Suprapubic skin (tissue), 4 donors: Measurements from ENCODE around the gene MTMR3. TPM values are rescaled to one million over a fixed set of nuclear protein-coding genes. Genes with fewer than 3 reads are reported as not detected.
"Not testable (repeated sequence)": the region's sequence is repeated elsewhere in the genome, so short reads cannot be mapped to it uniquely, and the experiment has no call there.

Experiments
- DNase-seq, 2 donors: peaks; one replicate each; pipeline ENCODE4 v3.0.0-alpha.2; 2019; ENCODE audit warnings: low spot score in 2 of 2
- H3K27ac ChIP-seq: fragments of 200-600 bp; sonication (generic); one replicate; pipeline ENCODE4 v1.5.1; 2019
- H3K27me3 ChIP-seq: fragments of 200-600 bp; sonication (generic); one replicate; pipeline ENCODE4 v1.5.1; 2019
- H3K36me3 ChIP-seq: fragments of 200-600 bp; sonication (generic); one replicate; pipeline ENCODE4 v1.5.1; 2019
- H3K4me1 ChIP-seq: fragments of 200-600 bp; sonication (generic); one replicate; pipeline ENCODE4 v1.5.1; 2019
- H3K4me3 ChIP-seq: fragments of 200-600 bp; sonication (generic); one replicate; pipeline ENCODE4 v1.5.1; 2019; ENCODE audit warnings: mild to moderate bottlenecking
- H3K9me3 ChIP-seq: fragments of 200-600 bp; sonication (generic); one replicate; pipeline ENCODE4 v1.5.1; 2019
- EP300 ChIP-seq: sonication (generic); formaldehyde crosslinking; IDR thresholded peaks from one replicate; pipeline ENCODE4 v1.6.1; 2017; ENCODE audit warnings: antibody characterized with exemption
- POLR2A ChIP-seq, 2 donors: fragments of 450-650 bp; IDR thresholded peaks; one replicate each; pipeline ENCODE4 v1.6.1; 2017; ENCODE audit warnings: antibody characterized with exemption in 2 of 2, mild to moderate bottlenecking in 2 of 2, moderate library complexity in 2 of 2
- POLR2AphosphoS5 ChIP-seq, 3 donors: sonication (generic); formaldehyde crosslinking; IDR thresholded peaks; one replicate each; pipeline ENCODE4 v1.6.1; 2017; ENCODE audit warnings: antibody characterized with exemption in 3 of 3
- WGBS: methylation state at CpG from one replicate; pipeline ENCODE4 v1.1.5; 2018; 5-methylcytosine and 5-hydroxymethylcytosine counted together
- total RNA-seq, 4 donors: library from RNA; depleted of rRNA; stranded (reverse); fragments of >200 nt; gene quantifications; one replicate each; pipeline ENCODE4 v1.1.0, GENCODE V29; 2016
- TF ChIP-seq, protein P1 (sequence below), 2 donors: fragments of 200-600 bp in 1 of 2; fragments of 450-650 bp in 1 of 2; sonication (generic) in 1 of 2; IDR thresholded peaks; one replicate each; pipeline ENCODE4 v1.5.1; 2016 to 2019; ENCODE audit warnings: antibody characterized with exemption in 2 of 2, mild to moderate bottlenecking in 1 of 2, moderate library complexity in 1 of 2

The MTMR3 gene
- total RNA-seq, 4 donors from 2014 or later = 57.8 to 136 (median 66.0) TPM

DNA sequence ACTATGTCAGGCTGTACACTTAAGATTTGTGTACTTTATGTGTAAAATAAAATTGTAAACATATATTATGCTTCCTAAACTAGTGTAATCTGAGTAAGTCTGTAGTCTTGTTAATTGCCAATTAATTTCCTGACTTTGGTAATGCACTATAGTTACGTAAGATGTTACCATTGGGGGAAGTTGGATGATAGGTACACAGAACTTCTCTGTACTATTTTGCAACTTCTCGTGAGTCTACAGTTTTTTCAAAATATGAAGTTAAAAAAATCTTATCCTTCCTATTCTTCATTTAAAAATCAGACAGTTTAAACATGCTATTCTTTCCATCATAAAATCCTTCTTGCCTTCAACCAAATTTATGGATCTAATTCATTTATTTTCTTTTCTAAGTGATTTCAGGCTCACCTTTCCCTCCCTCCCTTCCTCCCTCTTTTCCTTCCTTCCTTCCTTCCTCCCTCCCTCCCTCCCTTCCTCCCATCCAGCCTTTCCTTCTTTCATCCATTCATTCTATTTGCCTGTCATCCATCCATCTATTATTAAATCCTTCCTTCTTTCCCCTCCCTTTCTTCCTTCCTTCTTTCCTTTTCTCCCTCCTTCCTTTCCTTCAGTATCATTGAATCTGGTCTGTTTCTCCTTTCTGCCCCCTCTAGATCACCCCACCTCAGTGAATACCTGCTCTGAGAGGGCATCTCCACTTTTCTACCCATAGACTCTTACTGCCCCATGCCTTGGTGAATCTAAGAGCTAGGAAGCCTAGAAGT, 22.8 kb upstream of the MTMR3 start:
- H3K9me3 ChIP-seq = no peaks in the 10 kb centered on the region
- H3K4me3 ChIP-seq = no peak overlapping the region
- H3K4me1 ChIP-seq = no peaks in the 10 kb centered on the region
- H3K27ac ChIP-seq = no peak overlapping the region
- TF ChIP-seq POLR2AphosphoS5 (IDR thresholded peaks at IDR 0.05) (no peak), EP300 (no peak), POLR2A (IDR thresholded peaks at IDR 0.05) (no peak)
- TF ChIP-seq, protein P1, sequence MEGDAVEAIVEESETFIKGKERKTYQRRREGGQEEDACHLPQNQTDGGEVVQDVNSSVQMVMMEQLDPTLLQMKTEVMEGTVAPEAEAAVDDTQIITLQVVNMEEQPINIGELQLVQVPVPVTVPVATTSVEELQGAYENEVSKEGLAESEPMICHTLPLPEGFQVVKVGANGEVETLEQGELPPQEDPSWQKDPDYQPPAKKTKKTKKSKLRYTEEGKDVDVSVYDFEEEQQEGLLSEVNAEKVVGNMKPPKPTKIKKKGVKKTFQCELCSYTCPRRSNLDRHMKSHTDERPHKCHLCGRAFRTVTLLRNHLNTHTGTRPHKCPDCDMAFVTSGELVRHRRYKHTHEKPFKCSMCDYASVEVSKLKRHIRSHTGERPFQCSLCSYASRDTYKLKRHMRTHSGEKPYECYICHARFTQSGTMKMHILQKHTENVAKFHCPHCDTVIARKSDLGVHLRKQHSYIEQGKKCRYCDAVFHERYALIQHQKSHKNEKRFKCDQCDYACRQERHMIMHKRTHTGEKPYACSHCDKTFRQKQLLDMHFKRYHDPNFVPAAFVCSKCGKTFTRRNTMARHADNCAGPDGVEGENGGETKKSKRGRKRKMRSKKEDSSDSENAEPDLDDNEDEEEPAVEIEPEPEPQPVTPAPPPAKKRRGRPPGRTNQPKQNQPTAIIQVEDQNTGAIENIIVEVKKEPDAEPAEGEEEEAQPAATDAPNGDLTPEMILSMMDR (IDR thresholded peaks at IDR 0.05) = no peak
- WGBS = 69% methylated on average over 2 of the region's 2 CpGs
- no peak for DNase-seq
- no peaks in the 10 kb centered on the region for H3K36me3 ChIP-seq
- no peaks in the 10 kb centered on the region for H3K27me3 ChIP-seq

DNA sequence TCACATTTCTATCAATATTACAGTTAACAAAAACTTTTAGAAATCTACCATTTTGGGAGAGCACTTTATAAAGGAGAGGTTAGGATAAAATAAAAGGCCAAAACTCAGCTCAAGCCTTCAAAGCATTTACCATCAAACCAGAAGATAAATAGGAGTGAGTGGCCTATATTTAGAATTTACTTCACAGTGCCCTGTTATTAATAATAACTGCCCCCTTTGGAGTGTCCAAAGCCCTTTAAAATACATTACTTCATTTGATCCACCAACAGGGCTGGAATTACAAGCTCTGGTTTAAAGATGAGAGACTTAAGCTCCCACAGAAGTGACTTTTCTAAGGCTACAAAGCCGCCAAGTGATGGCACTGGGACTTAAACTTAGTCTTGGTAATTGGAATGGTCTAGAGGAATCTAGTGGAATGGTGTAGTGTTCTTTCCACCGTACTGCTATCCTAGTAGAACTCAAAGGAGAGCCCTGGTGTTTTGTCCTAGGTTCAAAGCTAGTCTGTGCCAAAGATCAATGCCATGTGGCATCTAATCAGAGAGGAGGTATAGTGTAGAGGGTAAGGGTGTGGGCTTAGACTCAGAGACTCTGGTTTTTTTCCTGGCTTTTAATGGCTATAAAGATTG, 21.2 kb upstream of the MTMR3 start:
- TF ChIP-seq EP300 (no peak), POLR2AphosphoS5 (IDR thresholded peaks at IDR 0.05) (no peak), POLR2A (IDR thresholded peaks at IDR 0.05) (no peak)
- TF ChIP-seq, protein P1 (IDR thresholded peaks at IDR 0.05) = no peak
- Histone ChIP-seq H3K9me3 (no peaks in the 10 kb centered on the region), H3K4me1 (no peaks in the 10 kb centered on the region), H3K27ac (no peak overlapping the region), H3K36me3 (no peaks in the 10 kb centered on the region), H3K27me3 (no peaks in the 10 kb centered on the region), H3K4me3 (no peak overlapping the region)
- DNase-seq = no peak
- 87% methylated on average over 2 of the region's 2 CpGs for WGBS

DNA sequence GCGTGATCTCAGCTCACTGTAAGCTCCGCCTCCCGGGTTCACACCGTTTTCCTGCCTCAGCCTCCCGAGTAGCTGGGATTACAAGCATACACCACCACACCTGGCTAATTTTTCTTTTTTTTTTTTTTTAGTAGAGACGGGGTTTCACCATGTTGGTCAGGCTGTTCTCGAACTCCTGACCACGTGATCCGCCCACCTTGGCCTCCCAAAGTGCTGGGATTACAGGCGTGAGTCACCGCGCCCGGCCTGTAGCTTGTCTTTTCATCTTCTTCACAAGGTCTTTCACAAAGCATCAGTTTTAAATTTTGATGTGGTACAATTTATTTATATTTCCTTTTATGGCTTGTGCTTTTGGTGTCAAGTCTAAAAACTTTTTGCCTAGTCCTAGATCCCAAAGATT, 17.4 kb upstream of the MTMR3 start:
- WGBS = 87% methylated on average over 13 of the region's 13 CpGs
- H3K27ac ChIP-seq, DNase-seq, H3K4me3 ChIP-seq, H3K9me3 ChIP-seq, H3K4me1 ChIP-seq, H3K36me3 ChIP-seq, H3K27me3 ChIP-seq: not testable (repeated sequence)

DNA sequence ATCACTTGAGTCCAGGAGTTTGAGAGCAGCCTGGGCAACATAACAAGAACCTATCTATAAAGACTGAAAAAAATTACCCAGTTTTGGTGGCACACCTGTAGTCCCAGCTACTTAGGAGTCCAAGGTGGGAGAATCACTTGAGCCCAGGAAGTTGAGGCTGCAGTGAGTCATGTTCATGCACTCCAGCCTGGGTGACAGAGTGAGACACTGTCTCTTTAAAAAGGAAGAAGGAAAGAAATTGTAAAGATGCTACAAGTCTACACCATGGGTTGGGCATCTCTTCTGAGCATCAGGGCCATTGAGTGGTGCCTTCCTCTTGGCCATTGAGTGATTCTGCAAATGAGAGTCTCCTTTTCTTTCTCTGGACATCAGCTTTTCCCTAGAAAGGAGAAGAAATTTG, 15.7 kb upstream of the MTMR3 start:
- no peak for DNase-seq
- TF ChIP-seq POLR2A (IDR thresholded peaks at IDR 0.05) (no peak), EP300 (no peak), POLR2AphosphoS5 (IDR thresholded peaks at IDR 0.05) (no peak)
- TF ChIP-seq, protein P1 (IDR thresholded peaks at IDR 0.05) = no peak

DNA sequence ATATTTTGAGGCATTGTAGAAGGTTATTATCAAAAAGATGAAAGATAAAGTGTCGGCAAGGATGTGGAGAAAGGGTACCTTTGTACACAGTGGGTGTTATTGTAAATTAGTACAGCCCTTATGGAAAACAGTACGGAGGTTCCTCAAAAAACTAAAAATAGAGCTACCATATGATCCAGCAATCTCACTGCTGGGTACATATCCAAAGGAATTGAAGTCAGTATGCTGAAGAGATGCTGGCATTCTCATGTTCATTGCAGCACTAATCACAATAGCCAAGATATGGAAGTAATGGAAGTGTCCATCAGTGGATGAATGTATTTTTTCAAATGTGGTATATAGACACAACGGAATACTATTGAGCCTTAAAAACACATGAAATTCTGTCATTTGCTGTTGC, 15.1 kb upstream of the MTMR3 start:
- Histone ChIP-seq H3K36me3 (no peaks in the 10 kb centered on the region), H3K4me3 (no peak overlapping the region), H3K4me1 (no peaks in the 10 kb centered on the region), H3K9me3 (no peaks in the 10 kb centered on the region), H3K27ac (no peak overlapping the region), H3K27me3 (no peaks in the 10 kb centered on the region)
- no peak for DNase-seq
- 90% methylated on average over 3 of the region's 3 CpGs for WGBS
- TF ChIP-seq, protein P1 (IDR thresholded peaks at IDR 0.05) = no peak
- TF ChIP-seq POLR2AphosphoS5 (IDR thresholded peaks at IDR 0.05) (no peak), EP300 (no peak), POLR2A (IDR thresholded peaks at IDR 0.05) (no peak)

More for the DNA sequence above, 15.7 kb upstream of the MTMR3 start:
- Histone ChIP-seq H3K36me3 (no peaks in the 10 kb centered on the region), H3K27me3 (no peaks in the 10 kb centered on the region), H3K4me3 (no peak overlapping the region), H3K27ac (no peak overlapping the region), H3K9me3 (no peaks in the 10 kb centered on the region), H3K4me1 (no peaks in the 10 kb centered on the region)
